GM12872 (cell line): Measurements from ENCODE around the gene MAP3K6.
A peak's percentile ranks its signal among the peaks of the same experiment; 100 is the strongest.

Source experiments
- CTCF ChIP-seq: IDR thresholded peaks from 3 replicates; pipeline ENCODE4 v1.5.1; 2011; ENCODE audit warnings: low read depth, mild to moderate bottlenecking, low read length, moderate library complexity; ENCODE audit not compliant: insufficient read depth

Gene MAP3K6

GRCh38 chr1:27318136-27318535, 48.6 kb downstream of the MAP3K6 start:
- no peak for TF ChIP-seq CTCF

- no peak for TF ChIP-seq CTCF
Measured at GRCh38 chr1:27316860-27317259, 49.9 kb downstream of the MAP3K6 start.

GRCh38 chr1:27314737-27315136, 52.0 kb downstream of the MAP3K6 start:
- TF ChIP-seq CTCF, result no peak

- no peak for TF ChIP-seq CTCF
Measured at GRCh38 chr1:27314169-27314568, 52.6 kb downstream of the MAP3K6 start.

GRCh38 chr1:27307874-27308598, 58.7 kb downstream of the MAP3K6 start:
- TF ChIP-seq CTCF, result no peak

- 0 out of 3 replicates have a peak, but pooled peaks have one; percentile 17 for TF ChIP-seq CTCF
Measured at GRCh38 chr1:27306892-27307761, 59.6 kb downstream of the MAP3K6 start.

- TF ChIP-seq CTCF, result no peak
Measured at GRCh38 chr1:27306071-27306470, 60.7 kb downstream of the MAP3K6 start.
